ENCODE results near the gene SERPING1.

SERPING1 gene

DNA sequence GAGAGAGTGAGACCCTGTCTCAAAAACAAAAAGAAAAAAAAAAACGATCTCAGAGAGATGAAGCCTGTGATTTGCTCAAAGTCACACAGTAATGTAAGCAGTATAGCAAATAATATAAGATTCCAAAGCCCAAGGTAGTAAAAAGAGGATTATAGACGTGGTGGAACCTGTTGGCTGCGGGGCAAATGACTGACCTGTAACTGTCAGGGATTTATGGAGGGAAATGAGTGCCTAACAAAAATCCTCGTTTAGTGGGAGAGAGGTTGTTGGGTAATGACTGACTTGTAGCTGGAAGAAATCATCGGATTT, 59.4 kb downstream of the SERPING1 start:
- DNase-seq (ENCODE audit: low spot score): no peak

GRCh38 chr11:57657194-57658022, 59.9 kb downstream of the SERPING1 start, which contains the start of gene CLP1:
Gene CLP1 (plus strand): TSS chr11:57657762. CDS start chr11:57659477, 1,715 bp downstream.
- Histone ChIP-seq H3K14ac (ENCODE audit: low read length) (no peak within 1 kb of the TSS), H2BK120ac (ENCODE audit: low read depth, low read length) (no peak within 1 kb of the TSS), H2AK5ac (ENCODE audit: low read depth, low read length) (no peak within 1 kb of the TSS), H3K27ac (replicated peaks; ENCODE audit: low read length) (peak within 1 kb of the TSS; percentile 55), H3K36me3 (replicated peaks in 1 of 2; ENCODE audit: control insufficient read depth in 2 of 2, insufficient read depth in 2 of 2, low read length in 2 of 2) (peaks cover 13 to 34% of the 10 kb centered on the region in 2 donors), H3K27me3 (ENCODE audit: control insufficient read depth in 3 of 3, insufficient read depth in 3 of 3, low read depth in 1 of 3, low read length in 3 of 3) (no peaks in the 10 kb centered on the region), H3K4ac (ENCODE audit: low read length) (no peak within 1 kb of the TSS), H3K4me3 (ENCODE audit: low read length in 2 of 2) (peak within 1 kb of the TSS; percentile 56 to 87), H2BK15ac (ENCODE audit: low read length) (no peak within 1 kb of the TSS), H3K18ac (ENCODE audit: low read length) (peak within 1 kb of the TSS; percentile 91), H3K4me2 (ENCODE audit: insufficient read depth, low read length, poor library complexity, severe bottlenecking) (peak within 1 kb of the TSS; percentile 83), H3K23ac (ENCODE audit: low read depth, low read length, poor library complexity) (peak within 1 kb of the TSS; percentile 83), H2AFZ (ENCODE audit: low read length) (peak within 1 kb of the TSS; percentile 79), H3K79me1 (ENCODE audit: low read depth, low read length) (peaks cover 5% of the 10 kb centered on the region), H3K9ac (ENCODE audit: low read depth, low read length, poor library complexity) (peak within 1 kb of the TSS; percentile 1), H2BK12ac (ENCODE audit: low read length) (no peak within 1 kb of the TSS), H3K9me3 (replicated peaks in 1 of 2; ENCODE audit: control insufficient read depth in 2 of 2, insufficient read depth in 1 of 2, low read depth in 1 of 2, low read length in 2 of 2) (no peaks in the 10 kb centered on the region), H4K8ac (ENCODE audit: low read depth, low read length) (no peak within 1 kb of the TSS), H3K4me1 (ENCODE audit: control insufficient read depth in 2 of 2, insufficient read depth in 1 of 2, low read depth in 1 of 2, low read length in 2 of 2) (peaks cover 4 to 10% of the 10 kb centered on the region in 2 donors), H4K91ac (ENCODE audit: low read depth, low read length, poor library complexity) (no peak within 1 kb of the TSS), H2BK5ac (ENCODE audit: low read length) (no peak within 1 kb of the TSS)
- no CpG with 5 or more reads among the region's 45 CpGs for WGBS, 2 donors (ENCODE audit: extremely low coverage in 2 of 2, insufficient read length in 2 of 2, insufficient replicate concordance in 1 of 2)
- DNase-seq (ENCODE audit: low spot score): peak; percentile 98

More for the DNA sequence above, 59.4 kb downstream of the SERPING1 start:
- Histone ChIP-seq H4K8ac (ENCODE audit: low read depth, low read length) (no peak overlapping the region), H3K4me3 (ENCODE audit: low read length in 2 of 2) (peak overlapping the region in 1 of 2 donors; percentile 56), H3K27me3 (ENCODE audit: control insufficient read depth in 3 of 3, insufficient read depth in 3 of 3, low read depth in 1 of 3, low read length in 3 of 3) (no peaks in the 10 kb centered on the region), H3K23ac (ENCODE audit: low read depth, low read length, poor library complexity) (no peak overlapping the region), H4K91ac (ENCODE audit: low read depth, low read length, poor library complexity) (no peak overlapping the region), H3K9ac (ENCODE audit: low read depth, low read length, poor library complexity) (no peak overlapping the region), H3K79me1 (ENCODE audit: low read depth, low read length) (peaks cover 5% of the 10 kb centered on the region), H2BK120ac (ENCODE audit: low read depth, low read length) (no peak overlapping the region), H2AK5ac (ENCODE audit: low read depth, low read length) (no peak overlapping the region), H3K4me1 (ENCODE audit: control insufficient read depth in 2 of 2, insufficient read depth in 1 of 2, low read depth in 1 of 2, low read length in 2 of 2) (peaks cover 4 to 10% of the 10 kb centered on the region in 2 donors), H2BK5ac (ENCODE audit: low read length) (no peak overlapping the region), H3K36me3 (replicated peaks in 1 of 2; ENCODE audit: control insufficient read depth in 2 of 2, insufficient read depth in 2 of 2, low read length in 2 of 2) (peaks cover 13 to 29% of the 10 kb centered on the region in 2 donors), H3K18ac (ENCODE audit: low read length) (no peak overlapping the region), H2AFZ (ENCODE audit: low read length) (peak overlapping the region; percentile 79), H3K4me2 (ENCODE audit: insufficient read depth, low read length, poor library complexity, severe bottlenecking) (no peak overlapping the region), H3K4ac (ENCODE audit: low read length) (no peak overlapping the region), H3K27ac (replicated peaks; ENCODE audit: low read length) (no peak overlapping the region), H3K14ac (ENCODE audit: low read length) (no peak overlapping the region), H3K9me3 (replicated peaks in 1 of 2; ENCODE audit: control insufficient read depth in 2 of 2, insufficient read depth in 1 of 2, low read depth in 1 of 2, low read length in 2 of 2) (no peaks in the 10 kb centered on the region), H2BK12ac (ENCODE audit: low read length) (no peak overlapping the region), H2BK15ac (ENCODE audit: low read length) (no peak overlapping the region)
- WGBS, 2 donors (ENCODE audit: extremely low coverage in 2 of 2, insufficient read length in 2 of 2, insufficient replicate concordance in 1 of 2): no CpG with 5 or more reads among the region's 5 CpGs

GRCh38 chr11:57658023-57658361, 60.5 kb downstream of the SERPING1 start:
- H3K4me2 ChIP-seq (ENCODE audit: insufficient read depth, low read length, poor library complexity, severe bottlenecking): peak overlapping the region; percentile 72

DNA sequence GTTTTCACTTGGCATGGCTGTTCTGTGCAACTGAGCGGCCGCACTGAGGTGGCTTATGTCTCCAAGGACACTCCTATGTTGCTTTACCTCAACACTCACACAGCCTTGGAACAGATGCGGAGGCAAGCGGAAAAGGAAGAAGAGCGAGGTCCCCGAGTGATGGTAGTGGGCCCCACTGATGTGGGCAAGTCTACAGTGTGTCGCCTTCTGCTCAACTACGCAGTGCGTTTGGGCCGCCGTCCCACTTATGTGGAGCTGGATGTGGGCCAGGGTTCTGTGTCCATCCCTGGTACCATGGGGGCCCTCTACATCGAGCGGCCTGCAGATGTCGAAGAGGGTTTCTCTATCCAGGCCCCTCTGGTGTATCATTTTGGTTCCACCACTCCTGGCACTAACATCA, 62.2 kb downstream of the SERPING1 start:
- no peak for DNase-seq (ENCODE audit: low spot score)
- H3K9me3 ChIP-seq (replicated peaks in 1 of 2; ENCODE audit: control insufficient read depth in 2 of 2, insufficient read depth in 1 of 2, low read depth in 1 of 2, low read length in 2 of 2): no peaks in the 10 kb centered on the region
- no peak overlapping the region for H3K4ac ChIP-seq (ENCODE audit: low read length)
- H2BK15ac ChIP-seq (ENCODE audit: low read length): no peak overlapping the region
- no peak overlapping the region for H3K4me2 ChIP-seq (ENCODE audit: insufficient read depth, low read length, poor library complexity, severe bottlenecking)
- H3K4me3 ChIP-seq (ENCODE audit: low read length in 2 of 2): no peak overlapping the region
- no peak overlapping the region for H2BK5ac ChIP-seq (ENCODE audit: low read length)
- H3K36me3 ChIP-seq (replicated peaks in 1 of 2; ENCODE audit: control insufficient read depth in 2 of 2, insufficient read depth in 2 of 2, low read length in 2 of 2): peaks cover 15 to 40% of the 10 kb centered on the region in 2 donors
- H4K8ac ChIP-seq (ENCODE audit: low read depth, low read length): no peak overlapping the region
- peaks cover 2 to 3% of the 10 kb centered on the region in 2 donors for H3K4me1 ChIP-seq (ENCODE audit: control insufficient read depth in 2 of 2, insufficient read depth in 1 of 2, low read depth in 1 of 2, low read length in 2 of 2)
- WGBS, 2 donors (ENCODE audit: extremely low coverage in 2 of 2, insufficient read length in 2 of 2, insufficient replicate concordance in 1 of 2): no CpG with 5 or more reads among the region's 14 CpGs
- H4K91ac ChIP-seq (ENCODE audit: low read depth, low read length, poor library complexity): no peak overlapping the region
- H2AK5ac ChIP-seq (ENCODE audit: low read depth, low read length): no peak overlapping the region
- no peak overlapping the region for H3K9ac ChIP-seq (ENCODE audit: low read depth, low read length, poor library complexity)
- H3K27ac ChIP-seq (replicated peaks; ENCODE audit: low read length): no peak overlapping the region
- H2AFZ ChIP-seq (ENCODE audit: low read length): no peak overlapping the region
- H3K18ac ChIP-seq (ENCODE audit: low read length): no peak overlapping the region
- no peaks in the 10 kb centered on the region for H3K27me3 ChIP-seq (ENCODE audit: control insufficient read depth in 3 of 3, insufficient read depth in 3 of 3, low read depth in 1 of 3, low read length in 3 of 3)
- no peak overlapping the region for H2BK12ac ChIP-seq (ENCODE audit: low read length)
- H2BK120ac ChIP-seq (ENCODE audit: low read depth, low read length): no peak overlapping the region
- no peak overlapping the region for H3K23ac ChIP-seq (ENCODE audit: low read depth, low read length, poor library complexity)
- peaks cover 5% of the 10 kb centered on the region for H3K79me1 ChIP-seq (ENCODE audit: low read depth, low read length)
- no peak overlapping the region for H3K14ac ChIP-seq (ENCODE audit: low read length)

More at GRCh38 chr11:57658023-57658361, 60.5 kb downstream of the SERPING1 start:
- Histone ChIP-seq H3K23ac (ENCODE audit: low read depth, low read length, poor library complexity) (no peak overlapping the region), H3K4me1 (ENCODE audit: control insufficient read depth in 2 of 2, insufficient read depth in 1 of 2, low read depth in 1 of 2, low read length in 2 of 2) (peaks cover 4 to 7% of the 10 kb centered on the region in 2 donors), H2BK5ac (ENCODE audit: low read length) (no peak overlapping the region), H2AFZ (ENCODE audit: low read length) (no peak overlapping the region), H2BK12ac (ENCODE audit: low read length) (no peak overlapping the region), H2AK5ac (ENCODE audit: low read depth, low read length) (no peak overlapping the region), H3K27ac (replicated peaks; ENCODE audit: low read length) (no peak overlapping the region), H3K27me3 (ENCODE audit: control insufficient read depth in 3 of 3, insufficient read depth in 3 of 3, low read depth in 1 of 3, low read length in 3 of 3) (no peaks in the 10 kb centered on the region), H3K4ac (ENCODE audit: low read length) (no peak overlapping the region), H3K9ac (ENCODE audit: low read depth, low read length, poor library complexity) (peak overlapping the region; percentile 1), H4K8ac (ENCODE audit: low read depth, low read length) (no peak overlapping the region), H2BK15ac (ENCODE audit: low read length) (no peak overlapping the region), H3K9me3 (replicated peaks in 1 of 2; ENCODE audit: control insufficient read depth in 2 of 2, insufficient read depth in 1 of 2, low read depth in 1 of 2, low read length in 2 of 2) (no peaks in the 10 kb centered on the region), H4K91ac (ENCODE audit: low read depth, low read length, poor library complexity) (no peak overlapping the region), H3K36me3 (replicated peaks in 1 of 2; ENCODE audit: control insufficient read depth in 2 of 2, insufficient read depth in 2 of 2, low read length in 2 of 2) (peaks cover 15 to 39% of the 10 kb centered on the region in 2 donors), H2BK120ac (ENCODE audit: low read depth, low read length) (no peak overlapping the region), H3K14ac (ENCODE audit: low read length) (no peak overlapping the region), H3K18ac (ENCODE audit: low read length) (no peak overlapping the region), H3K4me3 (ENCODE audit: low read length in 2 of 2) (peak overlapping the region; percentile 56 to 87), H3K79me1 (ENCODE audit: low read depth, low read length) (peaks cover 5% of the 10 kb centered on the region)
- DNase-seq (ENCODE audit: low spot score): no peak
- WGBS, 2 donors (ENCODE audit: extremely low coverage in 2 of 2, insufficient read length in 2 of 2, insufficient replicate concordance in 1 of 2): no CpG with 5 or more reads among the region's 8 CpGs
